Cardiac septum (tissue), 1 donor: ENCODE results near the gene SLC18A2. TPM values are rescaled to one million over a fixed set of nuclear protein-coding genes. Genes with fewer than 3 reads are reported as not detected.
"Not testable (repeated sequence)": the region's sequence is repeated elsewhere in the genome, so short reads cannot be mapped to it uniquely, and the experiment has no call there.

Experiments
- DNase-seq: peaks from one replicate; pipeline ENCODE4 v3.0.0-alpha.2; 2020; ENCODE audit warnings: low spot score
- intact Hi-C: fragments of 100-400 bp; cut with DNase I; formaldehyde crosslinking; loops from one replicate; pipeline ENCODE4 v1.14.0; 2022
- total RNA-seq: library from RNA; stranded (reverse); fragmentation: NEBNext Ultra II Directional; extraction: Animal tissue kit (Norgen Biotek cat#: 25700); gene quantifications from one replicate; pipeline ENCODE4 v1.2.1, GENCODE V29; 2021
- donor health status: DM: no; HTN: no; CAD: no.

SLC18A2 gene
- total RNA-seq, 1 donor from 2014 or later, result 0.24 TPM

- peak; percentile 74 for DNase-seq
- intact Hi-C loops, result no loop called here
Observed at GRCh38 chr10:117226813-117227451, 14.0 kb upstream of the SLC18A2 start.

GRCh38 chr10:117228210-117228609, 12.7 kb upstream of the SLC18A2 start:
- intact Hi-C loops, result no loop called here
- DNase-seq, result no peak

- DNase-seq, result peak; percentile 9
Observed at GRCh38 chr10:117230107-117230506, 10.8 kb upstream of the SLC18A2 start.

GRCh38 chr10:117237401-117237991, 3.4 kb upstream of the SLC18A2 start:
- intact Hi-C loops, result no loop called here
- DNase-seq, result peak; percentile 73

More at GRCh38 chr10:117230107-117230506, 10.8 kb upstream of the SLC18A2 start:
- intact Hi-C loops, result not testable (repeated sequence)

GRCh38 chr10:117239051-117239450, 1.9 kb upstream of the SLC18A2 start:
- intact Hi-C loops, result no loop called here
- DNase-seq, result peak; percentile 31

GRCh38 chr10:117239721-117240620, 943 bp upstream of the SLC18A2 start:
- DNase-seq, result peak; percentile 15
- intact Hi-C loops, result no loop called here

- intact Hi-C loops, result no loop called here
- peak; percentile 77 for DNase-seq
Observed at GRCh38 chr10:117241541-117242462, 888 bp downstream of the SLC18A2 start.

- peak; percentile 53 for DNase-seq
- intact Hi-C loops, result no loop called here
Observed at GRCh38 chr10:117242463-117242832, 1.5 kb downstream of the SLC18A2 start.

GRCh38 chr10:117246997-117247671, 6.2 kb downstream of the SLC18A2 start:
- intact Hi-C loops, result no loop called here
- no peak for DNase-seq

- DNase-seq, result no peak
- intact Hi-C loops, result no loop called here
Observed at GRCh38 chr10:117248750-117249465, 8.0 kb downstream of the SLC18A2 start.

GRCh38 chr10:117249493-117250093, 8.7 kb downstream of the SLC18A2 start:
- DNase-seq, result no peak
- intact Hi-C loops, result no loop called here

- no peak for DNase-seq
- intact Hi-C loops, result no loop called here
Observed at GRCh38 chr10:117250411-117250810, 9.5 kb downstream of the SLC18A2 start.

- intact Hi-C loops, result no loop called here
Observed at GRCh38 chr10:117253908-117254307, 13.0 kb downstream of the SLC18A2 start.

GRCh38 chr10:117254338-117254737, 13.4 kb downstream of the SLC18A2 start:
- DNase-seq, result no peak
- intact Hi-C loops, result no loop called here

More at GRCh38 chr10:117253908-117254307, 13.0 kb downstream of the SLC18A2 start:
- no peak for DNase-seq

- DNase-seq, result no peak
- intact Hi-C loops, result no loop called here
Observed at GRCh38 chr10:117254774-117255735, 14.1 kb downstream of the SLC18A2 start.

- DNase-seq, result no peak
- intact Hi-C loops, result no loop called here
Observed at GRCh38 chr10:117255835-117256460, 15.0 kb downstream of the SLC18A2 start.
